Mesothelial cell of epicardium (in vitro differentiated cells): ENCODE results near the gene SCP2. TPM values are rescaled to one million over a fixed set of nuclear protein-coding genes. Genes with fewer than 3 reads are reported as not detected.

Experiments
- DNase-seq, 2 experiments: peaks; one replicate each; pipeline ENCODE4 v3.0.0; 2021; ENCODE audit warnings: low spot score in 2 of 2; ENCODE audit not compliant: unreplicated experiment in 2 of 2
- H3K27ac Mint-ChIP-seq: 2 replicates; pipeline ENCODE4 v1.8.0; 2021; ENCODE audit warnings: mixed read lengths
- H3K27me3 Mint-ChIP-seq: 2 replicates; pipeline ENCODE4 v1.8.0; 2021; ENCODE audit warnings: low read depth, mixed read lengths
- H3K36me3 Mint-ChIP-seq: 2 replicates; pipeline ENCODE4 v1.8.0; 2021; ENCODE audit warnings: mixed read lengths
- H3K4me1 Mint-ChIP-seq: 2 replicates; pipeline ENCODE4 v1.8.0; 2021; ENCODE audit warnings: mixed read lengths
- H3K4me3 Mint-ChIP-seq: 2 replicates; pipeline ENCODE4 v1.8.0; 2021; ENCODE audit warnings: mild to moderate bottlenecking, moderate library complexity, mixed read lengths
- H3K9me3 Mint-ChIP-seq: 2 replicates; pipeline ENCODE4 v1.8.0; 2021; ENCODE audit warnings: mixed read lengths
- CTCF ChIP-seq: fragments of 200-600 bp; sonication (generic); IDR thresholded peaks from one replicate; pipeline ENCODE4 v1.5.0; 2021; ENCODE audit warnings: antibody characterized with exemption; ENCODE audit not compliant: unreplicated experiment
- total RNA-seq: library from RNA; stranded (reverse); gene quantifications from 3 replicates; pipeline ENCODE4 v1.2.1, GENCODE V29; 2021

Gene SCP2
- total RNA-seq, 1 donor from 2014 or later = 55.8 TPM

- Mint-ChIP-seq H3K4me3 (no peak overlapping the region), H3K27ac (no peak overlapping the region), H3K36me3 (no peaks in the 10 kb centered on the region), H3K27me3 (no peaks in the 10 kb centered on the region), H3K9me3 (no peaks in the 10 kb centered on the region), H3K4me1 (no peaks in the 10 kb centered on the region)
- no peak for DNase-seq
- no peak for TF ChIP-seq CTCF
Measured at GRCh38 chr1:52899445-52899894, 27.6 kb upstream of the SCP2 start.

- no peaks in the 10 kb centered on the region for H3K9me3 Mint-ChIP-seq
- TF ChIP-seq CTCF = no peak
- no peaks in the 10 kb centered on the region for H3K4me1 Mint-ChIP-seq
- H3K36me3 Mint-ChIP-seq = no peaks in the 10 kb centered on the region
- H3K27me3 Mint-ChIP-seq = no peaks in the 10 kb centered on the region
- H3K27ac Mint-ChIP-seq = no peak overlapping the region
- H3K4me3 Mint-ChIP-seq = no peak overlapping the region
- no peak for DNase-seq
Measured at GRCh38 chr1:52900402-52900801, 26.7 kb upstream of the SCP2 start.

- Mint-ChIP-seq H3K4me3 (no peak overlapping the region), H3K27me3 (no peaks in the 10 kb centered on the region), H3K4me1 (no peaks in the 10 kb centered on the region), H3K27ac (no peak overlapping the region), H3K9me3 (no peaks in the 10 kb centered on the region), H3K36me3 (no peaks in the 10 kb centered on the region)
- no peak for TF ChIP-seq CTCF
- DNase-seq = no peak
Measured at GRCh38 chr1:52901384-52901783, 25.7 kb upstream of the SCP2 start.

- no peak overlapping the region for H3K4me3 Mint-ChIP-seq
- H3K27me3 Mint-ChIP-seq = no peaks in the 10 kb centered on the region
- H3K4me1 Mint-ChIP-seq = no peaks in the 10 kb centered on the region
- no peak overlapping the region for H3K27ac Mint-ChIP-seq
- H3K36me3 Mint-ChIP-seq = peaks cover 2% of the 10 kb centered on the region
- no peak for TF ChIP-seq CTCF
- no peaks in the 10 kb centered on the region for H3K9me3 Mint-ChIP-seq
- no peak for DNase-seq
Measured at GRCh38 chr1:52904208-52904926, 22.7 kb upstream of the SCP2 start.

- Mint-ChIP-seq H3K27ac (no peak overlapping the region), H3K9me3 (no peaks in the 10 kb centered on the region), H3K4me1 (no peaks in the 10 kb centered on the region), H3K36me3 (peaks cover 2% of the 10 kb centered on the region), H3K27me3 (no peaks in the 10 kb centered on the region), H3K4me3 (no peak overlapping the region)
- DNase-seq = peak in 1 of 2 experiments; percentile 48
- TF ChIP-seq CTCF = no peak
Measured at GRCh38 chr1:52904927-52905698, 22.0 kb upstream of the SCP2 start.
